GM19193 (cell line): Measurements from ENCODE around the gene SLC12A1.

Experiments
- POLR2A ChIP-seq: IDR thresholded peaks from 4 replicates; pipeline ENCODE4 v1.6.1; 2011; ENCODE audit not compliant: insufficient read depth, insufficient read length; ENCODE audit errors: extremely low read depth

Gene SLC12A1

GRCh38 chr15:48278666-48279065 is 72.6 kb downstream of the SLC12A1 start:
- no peak for TF ChIP-seq POLR2A

DNA sequence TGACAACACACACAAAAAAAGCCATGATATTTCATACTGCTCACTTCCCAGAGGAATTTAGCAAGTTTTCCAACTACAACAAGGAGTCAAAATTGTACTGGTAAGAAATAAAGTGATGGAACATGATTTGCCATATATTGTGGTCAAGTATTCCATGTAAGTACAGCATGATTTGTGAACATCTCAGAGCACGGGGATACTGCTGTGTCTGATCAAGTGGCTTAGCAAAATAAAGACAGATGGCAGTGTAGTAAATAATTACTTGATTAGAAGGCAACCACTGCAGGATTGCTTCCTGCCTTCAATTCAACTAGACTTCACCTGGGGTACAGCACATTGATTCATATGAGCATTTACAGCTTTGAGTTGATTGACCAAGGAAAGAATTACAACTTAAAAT is 73.5 kb downstream of the SLC12A1 start:
- TF ChIP-seq POLR2A: no peak

GRCh38 chr15:48281674-48282073 is 75.6 kb downstream of the SLC12A1 start:
- TF ChIP-seq POLR2A: no peak

DNA sequence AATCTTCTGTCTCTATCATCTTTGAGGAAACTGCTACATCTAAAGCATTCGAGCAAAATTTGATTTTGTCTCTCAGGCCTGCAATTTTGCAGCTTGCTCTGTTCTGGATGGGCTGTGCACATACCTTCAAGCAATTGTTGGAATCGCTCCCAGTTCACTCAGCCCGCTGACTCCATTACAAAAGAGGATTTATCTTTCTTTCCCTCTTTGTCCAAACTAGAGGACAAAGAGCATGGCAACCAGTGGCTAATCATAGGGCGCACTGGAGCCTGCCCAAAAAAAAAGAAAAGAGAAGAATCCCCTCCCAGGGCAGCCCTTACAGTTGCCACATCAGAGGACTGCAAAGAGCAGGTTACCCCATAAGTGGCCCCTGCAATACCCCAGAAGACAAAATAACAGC is 76.1 kb downstream of the SLC12A1 start:
- no peak for TF ChIP-seq POLR2A

GRCh38 chr15:48283396-48284145 is 77.5 kb downstream of the SLC12A1 start:
- TF ChIP-seq POLR2A: no peak

DNA sequence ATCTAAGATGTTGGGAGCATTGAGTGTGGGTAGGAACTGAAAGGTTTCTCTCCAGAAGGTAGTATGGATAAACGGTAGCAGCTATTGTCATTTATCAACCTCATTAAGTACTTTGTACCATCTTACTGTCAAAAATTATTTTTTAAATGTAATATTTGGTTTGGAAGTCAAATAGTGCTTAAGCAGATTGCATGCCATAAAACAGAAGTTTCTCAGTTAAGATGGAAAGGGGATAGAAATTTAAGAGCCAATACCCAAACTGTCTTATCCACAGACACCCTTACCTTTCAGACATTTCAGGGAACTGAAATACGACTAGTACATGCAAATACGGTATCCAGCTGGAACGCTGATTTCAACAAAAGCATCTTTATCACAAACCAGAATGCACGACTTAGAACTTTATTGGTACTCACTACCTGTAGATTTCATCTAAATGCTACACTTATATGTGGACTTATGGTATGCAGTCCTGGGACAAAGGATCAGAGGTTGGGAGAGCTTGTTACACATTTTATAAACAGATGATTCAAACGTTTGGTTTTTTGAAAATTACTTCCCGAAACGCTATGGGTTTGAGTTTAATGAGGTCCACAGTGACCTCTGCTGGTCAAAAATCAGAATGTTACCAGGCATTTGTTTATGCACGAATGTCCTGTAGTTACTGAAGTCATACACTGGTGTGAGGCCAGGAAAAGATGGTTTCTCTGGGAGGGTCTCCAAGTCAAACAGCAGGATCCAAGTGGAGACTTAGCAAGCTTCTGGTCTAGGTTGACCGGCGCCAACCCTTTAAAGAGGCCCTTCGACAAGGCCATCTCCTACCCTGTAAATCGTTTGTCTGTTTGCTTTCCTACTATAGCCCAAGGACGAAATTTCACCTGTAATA is 79.5 kb downstream of the SLC12A1 start:
- no peak for TF ChIP-seq POLR2A

DNA sequence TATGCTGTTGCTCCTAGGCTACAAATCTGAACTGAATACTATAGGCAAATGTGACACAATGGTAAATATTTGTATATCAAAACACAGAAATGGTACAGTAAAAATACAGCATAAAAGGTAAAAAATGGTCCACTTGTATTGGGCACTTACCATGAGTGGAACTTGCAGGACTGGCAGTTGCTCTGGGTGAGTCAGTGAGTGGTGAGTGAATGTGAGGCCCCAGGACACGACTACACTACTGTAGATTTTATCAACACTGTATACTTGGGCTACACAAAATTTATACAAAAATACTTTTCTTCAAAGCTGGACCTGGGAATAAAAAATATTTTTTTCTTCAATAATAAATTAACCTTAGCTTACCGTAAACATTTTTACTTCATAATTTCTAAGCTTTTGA is 83.5 kb downstream of the SLC12A1 start:
- no peak for TF ChIP-seq POLR2A

DNA sequence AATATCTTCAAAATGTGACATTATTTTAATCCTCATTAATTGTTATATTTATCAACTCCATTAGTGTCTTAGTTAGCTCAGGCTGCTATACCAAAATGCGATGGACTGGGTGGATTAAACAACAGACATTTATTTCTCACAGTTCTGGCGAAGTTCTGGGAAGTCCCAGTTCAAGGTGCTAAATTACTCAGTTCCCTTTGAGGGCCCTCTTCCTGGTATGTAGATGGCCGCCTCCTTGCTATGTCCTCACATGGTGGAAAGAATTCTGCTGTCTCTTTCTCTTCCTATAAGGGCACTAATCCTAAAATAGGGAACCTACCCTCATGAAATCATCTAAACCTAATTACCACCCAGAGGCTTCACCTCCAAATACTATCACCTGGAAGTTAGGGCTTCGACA is 86.4 kb downstream of the SLC12A1 start:
- TF ChIP-seq POLR2A: no peak

DNA sequence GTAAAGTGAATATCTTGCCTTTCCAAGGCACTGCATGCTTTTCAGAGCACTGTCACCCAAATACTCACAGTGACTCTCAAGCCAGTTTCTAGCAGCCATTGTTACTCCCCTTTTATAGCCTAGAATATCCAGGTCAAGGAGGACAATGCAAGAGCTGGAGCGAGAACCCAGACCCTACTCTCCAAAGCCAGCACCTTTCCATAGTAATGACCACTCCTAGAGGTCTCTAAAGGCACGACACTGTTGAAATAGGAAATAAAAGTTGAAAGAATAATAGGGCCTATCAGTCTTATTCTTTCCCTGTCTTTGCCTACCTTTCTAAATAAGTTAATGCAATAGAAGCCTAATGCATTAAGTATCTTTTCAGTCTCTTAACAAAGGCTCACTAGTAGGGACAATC is 91.6 kb downstream of the SLC12A1 start:
- no peak for TF ChIP-seq POLR2A

DNA sequence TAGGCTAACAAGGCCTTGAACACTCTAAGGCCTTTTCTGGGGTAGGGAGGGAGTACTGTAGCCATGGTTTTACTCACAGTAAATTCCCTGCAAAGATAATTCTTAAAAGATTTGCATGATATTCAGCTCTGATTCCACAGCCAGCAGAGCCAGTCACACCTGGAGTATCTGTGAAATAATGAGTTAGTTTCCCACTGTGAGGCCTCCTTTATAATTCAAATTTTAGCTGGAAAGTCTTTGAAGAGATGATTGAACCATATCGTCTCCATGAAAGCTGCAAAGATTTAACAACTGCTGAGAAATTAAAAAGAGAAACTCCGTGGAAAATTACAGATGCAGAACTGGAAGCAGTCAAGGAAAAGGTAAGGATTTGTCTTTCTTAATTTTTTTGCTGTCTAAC is 92.8 kb downstream of the SLC12A1 start:
- no peak for TF ChIP-seq POLR2A

DNA sequence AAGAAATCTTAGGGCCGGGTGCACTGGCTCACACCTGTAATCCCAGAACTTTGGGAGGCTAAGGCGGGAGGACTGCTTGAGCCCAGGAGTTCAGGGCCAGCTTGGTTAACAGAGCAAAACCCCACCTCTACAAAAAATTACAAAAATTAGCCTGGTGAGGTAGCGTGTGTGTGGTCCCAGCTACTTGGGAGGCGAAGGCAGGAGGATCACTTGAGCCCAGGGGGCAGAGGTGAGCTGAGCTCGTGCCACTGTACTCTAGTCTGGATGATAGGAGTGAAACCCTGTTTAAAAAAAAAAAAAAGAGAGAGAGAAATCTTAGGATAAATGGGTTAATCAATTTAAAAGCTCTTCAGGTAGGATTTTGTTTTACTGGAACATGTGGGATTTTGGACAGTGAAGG is 93.9 kb downstream of the SLC12A1 start:
- TF ChIP-seq POLR2A: no peak

GRCh38 chr15:48304398-48304797 is 98.3 kb downstream of the SLC12A1 start:
- TF ChIP-seq POLR2A: no peak

DNA sequence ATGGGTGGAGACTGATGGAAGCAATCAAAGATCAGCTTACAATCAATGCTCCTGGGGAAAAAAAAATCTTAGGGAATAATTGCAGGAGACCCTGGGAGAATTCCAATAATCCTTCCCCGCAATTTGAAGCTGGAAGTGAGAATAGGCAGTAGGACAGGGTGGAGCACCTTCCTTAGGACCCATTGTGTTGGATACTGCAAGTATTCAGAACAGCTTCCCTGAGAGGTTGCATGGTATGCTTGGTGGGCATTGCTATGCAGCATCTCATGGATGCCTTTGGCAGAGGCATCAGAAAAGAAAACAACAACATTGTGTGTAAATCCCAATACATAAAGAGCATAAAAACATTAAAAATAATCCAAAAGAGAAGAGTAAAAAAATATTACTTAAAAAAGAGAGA is 100.5 kb downstream of the SLC12A1 start:
- TF ChIP-seq POLR2A: no peak

- no peak for TF ChIP-seq POLR2A
Observed at GRCh38 chr15:48307586-48307985, 101.5 kb downstream of the SLC12A1 start.

DNA sequence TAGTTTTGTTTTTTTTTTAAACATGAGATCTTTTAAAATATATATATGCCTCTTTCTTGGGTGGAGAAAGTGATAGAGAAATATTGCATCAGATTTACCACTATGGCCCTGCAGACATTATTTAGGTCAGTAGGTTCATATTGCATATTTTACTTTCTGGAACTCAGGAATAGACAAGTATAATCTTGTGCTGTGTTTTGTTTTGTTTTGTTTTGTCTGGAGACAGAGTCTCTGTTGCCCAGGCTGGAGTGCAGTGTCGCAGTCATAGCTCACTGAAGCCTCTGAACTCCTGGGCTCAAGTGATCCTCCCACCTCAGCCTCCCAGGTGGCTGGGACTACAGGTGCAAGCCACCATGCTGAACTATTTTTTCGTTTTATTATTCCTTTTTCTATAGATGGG is 103.6 kb downstream of the SLC12A1 start:
- TF ChIP-seq POLR2A: no peak

GRCh38 chr15:48313216-48313615 is 107.1 kb downstream of the SLC12A1 start:
- TF ChIP-seq POLR2A: no peak
